ENCODE data around the gene ATXN7L3.

- TF ChIP-seq ZNF398 (tag by site-specific recombination; IDR thresholded peaks at IDR 0.05): no peak
- TF ChIP-seq CTCF (tag by site-specific recombination; IDR thresholded peaks at IDR 0.05): no peak
- TF ChIP-seq ZNF23 (tag by site-specific recombination; IDR thresholded peaks at IDR 0.05; ENCODE audit: borderline replicate concordance): no peak
- no peak for TF ChIP-seq ZNF530 (tag by site-specific recombination; IDR thresholded peaks at IDR 0.05; ENCODE audit: low read depth)
- no peak for TF ChIP-seq ZNF621 (tag by site-specific recombination; IDR thresholded peaks at IDR 0.05)
- TF ChIP-seq ZNF274 (IDR thresholded peaks at IDR 0.05; ENCODE audit: low read length): no peak
- TF ChIP-seq ZNF274 (tag by site-specific recombination; IDR thresholded peaks at IDR 0.05; ENCODE audit: borderline replicate concordance): no peak
- no peak for TF ChIP-seq KLF7 (tag by site-specific recombination; IDR thresholded peaks at IDR 0.05; ENCODE audit: borderline replicate concordance)
- TF ChIP-seq ZNF449 (tag by site-specific recombination; IDR thresholded peaks at IDR 0.05): no peak
- TF ChIP-seq PATZ1 (tag by site-specific recombination; IDR thresholded peaks at IDR 0.05): no peak
- TF ChIP-seq KLF16 (tag by site-specific recombination; IDR thresholded peaks at IDR 0.05): no peak
- no peak for TF ChIP-seq ZFP41 (tag by site-specific recombination; IDR thresholded peaks at IDR 0.05; ENCODE audit: borderline replicate concordance)
- no peak for TF ChIP-seq ZFP69B (tag by site-specific recombination; IDR thresholded peaks at IDR 0.05)
- TF ChIP-seq ZBTB1 (tag by site-specific recombination; IDR thresholded peaks at IDR 0.05): no peak
Measured at GRCh38 chr17:44214896-44215295, 15.2 kb upstream of the ATXN7L3 start.
